ENCODE data around the gene KRAS. TPM values are rescaled to one million over a fixed set of nuclear protein-coding genes. Genes with fewer than 3 reads are reported as not detected.

The KRAS gene
- total RNA-seq, 1 experiment from 2014 or later, result 47.5 TPM

- no peaks in the 10 kb centered on the region for H4K20me1 ChIP-seq (ENCODE audit: control insufficient read depth, insufficient read depth, insufficient read length)
- DNase-seq, result no peak
- H2BK5ac ChIP-seq (ENCODE audit: insufficient read length, low read length), result no peak overlapping the region
- Mint-ChIP-seq H3K27ac (no peak overlapping the region), H3K9me3 (peaks cover 6 to 10% of the 10 kb centered on the region in 2 experiments; a peak in 3 of 5 replicates), H3K36me3 (ENCODE audit: insufficient read depth in 1 of 3, low read depth in 3 of 3) (peaks cover 0 to 6% (median 0%) of the 10 kb centered on the region in 3 experiments; a peak in 2 of 7 replicates), H3K27me3 (ENCODE audit: low read depth) (peaks cover 4% of the 10 kb centered on the region), H3K4me1 (no peaks in the 10 kb centered on the region), H3K4me3 (no peak overlapping the region)
- no peaks in the 10 kb centered on the region for H3K4me1 ChIP-seq (ENCODE audit: insufficient read depth, low read length)
- H3K27me3 ChIP-seq (ENCODE audit: insufficient read depth, low read length), result no peaks in the 10 kb centered on the region
- no peak overlapping the region for H3K23ac ChIP-seq (ENCODE audit: insufficient read length, low read depth, low read length)
- H2BK20ac ChIP-seq (ENCODE audit: low read depth, low read length, poor library complexity, severe bottlenecking), result no peak overlapping the region
- no peak overlapping the region for H2BK15ac ChIP-seq (ENCODE audit: low read depth, low read length)
- no peak overlapping the region for H3K4ac ChIP-seq (ENCODE audit: low read depth, low read length)
- H3T11ph ChIP-seq (ENCODE audit: low read length), result no peak overlapping the region
- no peak overlapping the region for H4K5ac ChIP-seq (ENCODE audit: insufficient read length, low read depth, low read length)
- H3K27ac ChIP-seq (ENCODE audit: insufficient read length, low read depth, low read length), result no peak overlapping the region
- H3K14ac ChIP-seq (ENCODE audit: insufficient read depth, low read length), result no peak overlapping the region
- H3K56ac ChIP-seq (ENCODE audit: insufficient read length, low read depth, low read length), result no peak overlapping the region
- H3K23me2 ChIP-seq (ENCODE audit: insufficient read length, low read depth, low read length, poor library complexity, severe bottlenecking), result no peaks in the 10 kb centered on the region
- H4K8ac ChIP-seq (replicated peaks; ENCODE audit: insufficient read length, low read depth, low read length), result no peak overlapping the region
- no peak overlapping the region for H3K18ac ChIP-seq (ENCODE audit: insufficient read length, low read depth, low read length)
- H3K79me2 ChIP-seq (ENCODE audit: insufficient read depth, low read length), result no peaks in the 10 kb centered on the region
- H4K91ac ChIP-seq (ENCODE audit: insufficient read length, low read depth, low read length), result no peak overlapping the region
- no peak overlapping the region for H3K9ac ChIP-seq (ENCODE audit: extremely low read depth, insufficient read length, low read length)
- H2AFZ ChIP-seq (ENCODE audit: low read length), result no peak overlapping the region
- no peaks in the 10 kb centered on the region for H3K79me1 ChIP-seq (ENCODE audit: insufficient read depth, low read depth, low read length, poor library complexity, severe bottlenecking)
- H2AK5ac ChIP-seq (ENCODE audit: insufficient read length, low read length), result no peak overlapping the region
- H2BK12ac ChIP-seq (ENCODE audit: insufficient read length, low read depth, low read length), result no peak overlapping the region
- no peak for TF ChIP-seq CTCF (conservative IDR thresholded peaks at IDR 0.05)
- no peak overlapping the region for H2BK120ac ChIP-seq (ENCODE audit: low read depth, low read length, poor library complexity, severe bottlenecking)
- H3K4me2 ChIP-seq (ENCODE audit: insufficient read depth, insufficient read length, low read length), result no peak overlapping the region
- H3K9me3 ChIP-seq (ENCODE audit: control insufficient read depth, low read depth, low read length), result no peaks in the 10 kb centered on the region
Observed at GRCh38 chr12:25286837-25287236, 36.1 kb upstream of the KRAS start.
